Effector memory CD4-positive, alpha-beta T cell (primary cell): Measurements from ENCODE around the gene NUDT9.

Source experiments
- DNase-seq, 3 donors: peaks; one replicate each; pipeline ENCODE4 v3.0.0-alpha.2; 2020
- H3K27ac ChIP-seq: 2 replicates; pipeline ENCODE4 v1.7.0; 2013; ENCODE audit warnings: mild to moderate bottlenecking, low read length, moderate library complexity; ENCODE audit not compliant: insufficient read depth, poor library complexity, severe bottlenecking
- H3K27me3 ChIP-seq: replicated peaks from 2 replicates; pipeline ENCODE4 v1.7.0; 2013; ENCODE audit warnings: mild to moderate bottlenecking, low read length; ENCODE audit not compliant: insufficient read depth, control insufficient read depth, poor library complexity, severe bottlenecking
- H3K36me3 ChIP-seq: 2 replicates; pipeline ENCODE4 v1.7.0; 2013; ENCODE audit warnings: mild to moderate bottlenecking, low read length, moderate library complexity; ENCODE audit not compliant: control insufficient read depth, insufficient read depth
- H3K4me1 ChIP-seq: 2 replicates; pipeline ENCODE4 v1.7.0; 2013; ENCODE audit warnings: low read length, mild to moderate bottlenecking; ENCODE audit not compliant: control insufficient read depth, insufficient read depth, poor library complexity, severe bottlenecking
- H3K4me3 ChIP-seq: 2 replicates; pipeline ENCODE4 v1.7.0; 2013; ENCODE audit warnings: low read length, low read depth, mild to moderate bottlenecking; ENCODE audit not compliant: insufficient read depth, poor library complexity, severe bottlenecking
- H3K9me3 ChIP-seq: 2 replicates; pipeline ENCODE4 v1.7.0; 2013; ENCODE audit warnings: mild to moderate bottlenecking, low read length, moderate library complexity; ENCODE audit not compliant: control insufficient read depth

The NUDT9 gene

GRCh38 chr4:87498446-87498900, 76.1 kb downstream of the NUDT9 start:
- no peaks in the 10 kb centered on the region for H3K36me3 ChIP-seq
- no peaks in the 10 kb centered on the region for H3K4me1 ChIP-seq
- no peak overlapping the region for H3K27ac ChIP-seq
- H3K4me3 ChIP-seq, result no peak overlapping the region
- no peaks in the 10 kb centered on the region for H3K9me3 ChIP-seq
- no peaks in the 10 kb centered on the region for H3K27me3 ChIP-seq
- DNase-seq, result no peak

- Histone ChIP-seq H3K9me3 (no peaks in the 10 kb centered on the region), H3K27ac (no peak overlapping the region), H3K36me3 (no peaks in the 10 kb centered on the region), H3K27me3 (no peaks in the 10 kb centered on the region), H3K4me1 (no peaks in the 10 kb centered on the region), H3K4me3 (no peak overlapping the region)
- no peak for DNase-seq
Observed at GRCh38 chr4:87499403-87500091, 77.2 kb downstream of the NUDT9 start.

- H3K27ac ChIP-seq, result no peak overlapping the region
- H3K27me3 ChIP-seq, result no peaks in the 10 kb centered on the region
- H3K4me1 ChIP-seq, result no peaks in the 10 kb centered on the region
- DNase-seq, result no peak
- H3K36me3 ChIP-seq, result no peaks in the 10 kb centered on the region
- H3K4me3 ChIP-seq, result no peak overlapping the region
- no peaks in the 10 kb centered on the region for H3K9me3 ChIP-seq
Observed at GRCh38 chr4:87500092-87500462, 77.7 kb downstream of the NUDT9 start.

GRCh38 chr4:87502580-87503238, 80.3 kb downstream of the NUDT9 start:
- Histone ChIP-seq H3K27me3 (no peaks in the 10 kb centered on the region), H3K9me3 (no peaks in the 10 kb centered on the region), H3K4me1 (no peaks in the 10 kb centered on the region), H3K27ac (no peak overlapping the region), H3K4me3 (no peak overlapping the region), H3K36me3 (no peaks in the 10 kb centered on the region)
- DNase-seq, result no peak

- H3K27ac ChIP-seq, result no peak overlapping the region
- no peaks in the 10 kb centered on the region for H3K4me1 ChIP-seq
- no peaks in the 10 kb centered on the region for H3K27me3 ChIP-seq
- DNase-seq, result no peak
- H3K36me3 ChIP-seq, result no peaks in the 10 kb centered on the region
- no peak overlapping the region for H3K4me3 ChIP-seq
- H3K9me3 ChIP-seq, result no peaks in the 10 kb centered on the region
Observed at GRCh38 chr4:87505862-87506261, 83.5 kb downstream of the NUDT9 start.

GRCh38 chr4:87506974-87507701, 84.8 kb downstream of the NUDT9 start:
- Histone ChIP-seq H3K4me1 (no peaks in the 10 kb centered on the region), H3K4me3 (no peak overlapping the region), H3K27ac (no peak overlapping the region), H3K27me3 (no peaks in the 10 kb centered on the region), H3K36me3 (no peaks in the 10 kb centered on the region), H3K9me3 (no peaks in the 10 kb centered on the region)
- no peak for DNase-seq
